K562 (cell line): ENCODE measurements around the gene CTDSPL. TPM values are rescaled to one million over a fixed set of nuclear protein-coding genes. Genes with fewer than 3 reads are reported as not detected.

ENCODE experiments used
- ATAC-seq: fragments of 200-7000 bp; cut with Tn5 transposase; 3 replicates; pipeline ENCODE4 v1.9.1; 2020; ENCODE audit warnings: moderate library complexity
- BruUV-seq: library from RNA; stranded (reverse); fragments of 400-500 nt; replicated peaks from 2 replicates; lab custom pipeline; 2021; lab: Mats Ljungman, UMichigan
- CTCF ChIA-PET: fragments of 300-600 bp; formaldehyde crosslinking; extraction: SDS; loops from one replicate; lab custom pipeline; 2021; ENCODE audit warnings: low intra/inter-chr PET ratio; lab: Yijun Ruan, JAX
- POLR2A ChIA-PET: fragments of 300-600, 350-650 bp; sonication (Branson Sonifier 250); formaldehyde crosslinking; extraction: SDS; loops from one replicate; lab custom pipeline; 2021; ENCODE audit warnings: antibody characterized with exemption, inconsistent platforms; lab: Yijun Ruan, JAX
- DNase-seq, 4 experiments: peaks; one replicate each; pipeline versions ENCODE4 v3.0.0 to v3.0.0-alpha.2; 2011 to 2018; ENCODE audit warnings: low spot score in 3 of 4, mixed read lengths in 3 of 4; ENCODE audit errors: extremely low read depth in 1 of 4
- FAIRE-seq: peaks from 2 replicates; lab custom pipeline; 2011; peaks lifted over from hg19 to GRCh38; lab: Jason Lieb, UNC
- H2AFZ ChIP-seq: 2 replicates; pipeline ENCODE4 v1.6.0; 2011; ENCODE audit warnings: low read depth, low read length, control low read depth, inconsistent platforms
- H3K27ac ChIP-seq: fragments of 200-600 bp; 3 replicates; pipeline ENCODE4 v1.8.0; 2011; ENCODE audit warnings: low read depth, mild to moderate bottlenecking, control low read depth, inconsistent platforms, low read length, moderate library complexity, mixed read lengths; ENCODE audit errors: extremely low read depth
- H3K27me3 ChIP-seq, 2 experiments: fragments of 300-600 bp in 1 of 2; 2 replicates in 1 of 2; 3 replicates in 1 of 2; pipeline versions ENCODE4 v1.6.0 to v1.8.0; 2011; ENCODE audit warnings: inconsistent platforms in 2 of 2, low read length in 2 of 2, mild to moderate bottlenecking in 1 of 2, mixed read lengths in 1 of 2, moderate library complexity in 1 of 2; ENCODE audit not compliant: control insufficient read depth in 2 of 2, insufficient read depth in 2 of 2
- H3K36me3 ChIP-seq: fragments of 300-600 bp; 3 replicates; pipeline ENCODE4 v1.8.0; 2011; ENCODE audit warnings: mild to moderate bottlenecking, low read length, inconsistent platforms; ENCODE audit not compliant: control insufficient read depth, insufficient read depth
- H3K4me1 ChIP-seq, 2 experiments: fragments of 200-600 bp in 1 of 2; replicated peaks in 1 of 2; 2 replicates in 1 of 2; 3 replicates in 1 of 2; pipeline versions ENCODE4 v1.5.1 to v1.8.0; 2011; ENCODE audit warnings: inconsistent platforms in 2 of 2, low read length in 2 of 2, mild to moderate bottlenecking in 1 of 2, mixed read lengths in 1 of 2, moderate library complexity in 1 of 2; ENCODE audit not compliant: control insufficient read depth in 2 of 2, insufficient read depth in 2 of 2
- H3K4me2 ChIP-seq: 2 replicates; pipeline ENCODE4 v1.6.1; 2011; ENCODE audit warnings: low read length, control low read depth, inconsistent platforms, mixed read lengths; ENCODE audit not compliant: insufficient read depth
- H3K4me3 ChIP-seq: fragments of 200-600 bp; sonication (generic), shearing (Covaris generic); 2 replicates; pipeline ENCODE4 v1.5.1; 2016; ENCODE audit warnings: control low read depth, inconsistent platforms
- H3K79me2 ChIP-seq: fragments of 200-600 bp; 3 replicates; pipeline ENCODE4 v1.8.0; 2011; ENCODE audit warnings: low read length, inconsistent platforms; ENCODE audit not compliant: control insufficient read depth, insufficient read depth
- H3K9ac ChIP-seq, 2 experiments: 2 replicates each; pipeline versions ENCODE4 v1.6.0 to v1.6.1; 2011; ENCODE audit warnings: low read depth in 2 of 2, low read length in 2 of 2, control low read depth in 1 of 2, inconsistent platforms in 1 of 2, mild to moderate bottlenecking in 1 of 2, mixed read lengths in 1 of 2; ENCODE audit not compliant: insufficient read depth in 1 of 2
- H3K9me1 ChIP-seq: one replicate; pipeline ENCODE4 v1.6.0; 2011; ENCODE audit warnings: inconsistent platforms, mild to moderate bottlenecking, low read length, moderate library complexity; ENCODE audit not compliant: control insufficient read depth, insufficient read depth
- H3K9me3 ChIP-seq: replicated peaks from 2 replicates; pipeline ENCODE4 v1.5.1; 2011; ENCODE audit warnings: low read depth, low read length, inconsistent platforms; ENCODE audit not compliant: control insufficient read depth, insufficient read depth
- H4K20me1 ChIP-seq: replicated peaks from 2 replicates; pipeline ENCODE4 v1.6.1; 2011; ENCODE audit warnings: low read length, inconsistent platforms, mixed read lengths; ENCODE audit not compliant: control insufficient read depth, insufficient read depth
- ATF2 ChIP-seq: sonication (generic); formaldehyde crosslinking; IDR thresholded peaks from 2 replicates; pipeline ENCODE4 v1.8.1; 2022; ENCODE audit warnings: missing genetic modification reagents
- CEBPZ ChIP-seq: fragments of 150-350 bp; IDR thresholded peaks from 2 replicates; pipeline ENCODE4 v1.6.1; 2014; ENCODE audit warnings: low read depth, mild to moderate bottlenecking, low read length, borderline replicate concordance
- FUS ChIP-seq: fragments of 200-400 bp; formaldehyde crosslinking; optimal IDR thresholded peaks from 2 replicates; pipeline ENCODE3; 2017; ENCODE audit warnings: low read depth, low read length
- HDAC2 ChIP-seq: fragments of 450-650 bp; IDR thresholded peaks from 2 replicates; pipeline ENCODE4 v1.6.1; 2016; ENCODE audit warnings: mild to moderate bottlenecking
- HMGXB4 ChIP-seq: sonication (generic); formaldehyde crosslinking; IDR thresholded peaks from 2 replicates; pipeline ENCODE4 v1.8.1; 2023; ENCODE audit warnings: mild to moderate bottlenecking, missing genetic modification reagents
- MIER1 ChIP-seq: fragments of 450-650 bp; IDR thresholded peaks from 2 replicates; pipeline ENCODE4 v1.6.1; 2016; ENCODE audit warnings: antibody characterized with exemption, mild to moderate bottlenecking, low read depth
- MLLT1 ChIP-seq, 2 experiments: fragments of 450-650 bp; IDR thresholded peaks; 2 replicates each; pipeline ENCODE4 v1.6.1; 2016
- NKRF ChIP-seq: fragments of 450-650 bp; IDR thresholded peaks from 2 replicates; pipeline ENCODE4 v1.6.1; 2016; ENCODE audit warnings: borderline replicate concordance
- PCBP2 ChIP-seq: fragments of 200-400 bp; formaldehyde crosslinking; IDR thresholded peaks from 2 replicates; pipeline ENCODE4 v1.6.1; 2018; ENCODE audit warnings: low read length, low read depth, mild to moderate bottlenecking, moderate library complexity; ENCODE audit not compliant: poor library complexity, severe bottlenecking
- RBFOX2 ChIP-seq: fragments of 200-400 bp; formaldehyde crosslinking; IDR thresholded peaks from 2 replicates; pipeline ENCODE4 v1.6.1; 2017; ENCODE audit warnings: low read depth, mild to moderate bottlenecking, low read length, moderate library complexity
- ZNF274 ChIP-seq: IDR thresholded peaks from 2 replicates; pipeline ENCODE4 v1.6.1; 2011; ENCODE audit warnings: low read depth, mild to moderate bottlenecking, low read length, moderate library complexity, borderline replicate concordance
- ZNF764 ChIP-seq: fragments of 250-450 bp; sonication (Bioruptor Pico); IDR thresholded peaks from 2 replicates; pipeline ENCODE4 v1.4.0; 2020; ENCODE audit warnings: low read depth, mild to moderate bottlenecking, moderate library complexity
- WGBS: fragments of 100-300 bp; shearing (Covaris generic); methylation state at CpG from one replicate; pipeline ENCODE4 v1.1.6; 2016; ENCODE audit warnings: low coverage, mixed read lengths; ENCODE audit not compliant: insufficient coverage; ENCODE audit errors: missing lambda C conversion rate; 5-methylcytosine and 5-hydroxymethylcytosine counted together
- in situ Hi-C: fragments of 300-500 bp; cut with MboI; formaldehyde crosslinking; loops from 4 replicates; pipeline ENCODE4 v1.15.0; 2018; ENCODE audit warnings: inconsistent platforms, mixed read lengths
- intact Hi-C: fragments of 100-400 bp; cut with micrococcal nuclease; formaldehyde crosslinking; loops from 2 replicates; pipeline ENCODE4 v1.14.2; 2022
- polyA plus RNA-seq, 8 experiments: library from polyadenylated mRNA; depleted of rRNA in 4 of 8; stranded (reverse) in 5 of 8; unstranded in 3 of 8; fragments of >200 nt; fragmentation: Nextera tagmentation in 2 of 8; fragmentation: Illumina TruSeq in 1 of 8; extraction: Ambion mirVana in 2 of 8; extraction: Trizol in 1 of 8; gene quantifications; 2 replicates each; pipeline versions ENCODE4 v1.2.1 to v1.2.3, GENCODE V29; 2011 to 2014; ENCODE audit warnings: inconsistent platforms in 1 of 8, missing spikeins in 1 of 8
- total RNA-seq, 7 experiments: library from RNA; depleted of rRNA in 6 of 7; stranded (reverse); fragments of >200 nt in 6 of 7; fragmentation: Illumina TruSeq in 2 of 7; extraction: Trizol in 2 of 7; gene quantifications; 2 replicates each; pipeline versions ENCODE4 v1.2.1 to v1.2.3, GENCODE V29; 2011 to 2021; ENCODE audit warnings: low replicate concordance in 1 of 7

Gene CTDSPL
- total and polyA plus RNA-seq, 9 of the 15 experiments (the other 6 are each of a cell fraction or from before 2014, with no cell fraction given): 5.1 to 19.3 (median 11.3) TPM

GRCh38 chr3:37937156-37937555 lies 75.5 kb downstream of the CTDSPL start:
- ChIA-PET CTCF (no interaction called here), POLR2A (interaction anchor here (0.5 to 0.8 kb wide), 3 partner anchors 18 to 352 kb away, joined by 3 to 5 read pairs (median 3); no protein-coding TSS in a partner anchor)
- Histone ChIP-seq H3K27ac (no peak overlapping the region), H3K27me3 (peaks cover 0 to 6% of the 10 kb centered on the region in 2 experiments; a peak in 3 of 5 replicates), H2AFZ (no peak overlapping the region), H3K9ac (no peak overlapping the region), H3K79me2 (no peaks in the 10 kb centered on the region), H3K4me3 (no peak overlapping the region), H3K4me1 (no peaks in the 10 kb centered on the region), H3K9me3 (no peaks in the 10 kb centered on the region), H3K36me3 (no peaks in the 10 kb centered on the region), H4K20me1 (no peaks in the 10 kb centered on the region), H3K9me1 (no peaks in the 10 kb centered on the region), H3K4me2 (no peak overlapping the region)
- BruUV-seq: no TSS peak
- TF ChIP-seq RBFOX2 (no peak), PCBP2 (no peak), MLLT1 (IDR thresholded peaks at IDR 0.05) (no peak), MIER1 (no peak), ZNF764 (CRISPR knock-in tag) (no peak), CEBPZ (no peak), NKRF (no peak), HMGXB4 (CRISPR knock-in tag) (no peak), HDAC2 (no peak), ATF2 (CRISPR knock-in tag) (no peak), ZNF274 (no peak), FUS (no peak)
- DNase-seq (no peak), ATAC-seq (no peak), FAIRE-seq (no peak)
- in situ Hi-C loops (no loop called here), intact Hi-C loops (no loop called here)
- WGBS: 9% methylated on average over 6 of the region's 6 CpGs
